Middle frontal gyrus (tissue), 1 donor: Measurements from ENCODE around the gene ZSCAN9.

Experiments used
- DNase-seq: peaks from one replicate; pipeline ENCODE4 v3.0.0-alpha.2; 2015; ENCODE audit warnings: low spot score; ENCODE audit errors: extremely low spot score

Gene ZSCAN9

GRCh38 chr6:28266962-28267694 lies 42.1 kb downstream of the ZSCAN9 start, which contains the start of gene ZSCAN26:
ZSCAN26 (plus strand) TSS chr6:28267143; CDS start chr6:28271920, 4,777 bp downstream.
- DNase-seq, result peak; percentile 81

- DNase-seq, result no peak
These were observed 42.6 kb downstream of the ZSCAN9 start for GRCh38 chr6:28267695-28268059.

DNA sequence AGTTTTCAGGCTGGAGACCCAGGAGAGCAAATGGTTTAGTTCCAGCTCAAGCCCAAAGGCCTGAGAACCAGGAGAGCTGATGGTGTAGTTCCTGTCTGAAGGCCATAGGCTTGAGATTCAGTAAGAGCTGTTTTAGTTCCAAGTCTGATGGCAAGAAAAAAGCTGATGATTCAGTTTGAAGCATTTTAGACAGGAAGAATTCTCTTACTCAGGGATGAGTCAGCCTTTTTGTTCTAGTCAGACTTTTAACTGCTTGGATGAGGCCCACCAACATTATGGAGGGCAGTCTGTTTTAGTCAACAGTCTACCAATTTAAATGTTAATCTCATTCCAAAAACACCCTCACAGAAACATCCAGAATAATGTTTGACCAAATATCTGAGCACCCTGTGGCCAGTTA lies 44.4 kb downstream of the ZSCAN9 start:
- DNase-seq, result no peak

GRCh38 chr6:28274888-28275287 lies 49.8 kb downstream of the ZSCAN9 start:
- no peak for DNase-seq

DNA sequence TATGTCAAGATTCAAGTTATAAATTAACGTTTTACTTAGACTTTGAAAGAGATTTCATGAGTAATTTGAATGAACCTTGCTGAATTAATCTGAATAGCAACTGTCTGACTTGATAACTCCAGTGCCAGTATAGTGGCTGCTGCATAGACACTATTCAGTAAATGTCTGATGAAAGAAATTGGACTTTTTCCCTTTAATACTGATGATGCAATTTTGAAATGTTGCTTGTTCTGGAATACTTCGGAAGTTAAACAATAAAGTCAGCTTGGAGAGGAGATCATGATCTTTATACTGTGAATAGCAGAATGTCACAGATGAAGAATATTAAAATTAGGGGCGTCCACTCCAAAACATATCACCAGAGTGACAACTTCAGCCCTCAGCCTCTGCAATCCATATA lies 52.7 kb downstream of the ZSCAN9 start:
- no peak for DNase-seq

DNA sequence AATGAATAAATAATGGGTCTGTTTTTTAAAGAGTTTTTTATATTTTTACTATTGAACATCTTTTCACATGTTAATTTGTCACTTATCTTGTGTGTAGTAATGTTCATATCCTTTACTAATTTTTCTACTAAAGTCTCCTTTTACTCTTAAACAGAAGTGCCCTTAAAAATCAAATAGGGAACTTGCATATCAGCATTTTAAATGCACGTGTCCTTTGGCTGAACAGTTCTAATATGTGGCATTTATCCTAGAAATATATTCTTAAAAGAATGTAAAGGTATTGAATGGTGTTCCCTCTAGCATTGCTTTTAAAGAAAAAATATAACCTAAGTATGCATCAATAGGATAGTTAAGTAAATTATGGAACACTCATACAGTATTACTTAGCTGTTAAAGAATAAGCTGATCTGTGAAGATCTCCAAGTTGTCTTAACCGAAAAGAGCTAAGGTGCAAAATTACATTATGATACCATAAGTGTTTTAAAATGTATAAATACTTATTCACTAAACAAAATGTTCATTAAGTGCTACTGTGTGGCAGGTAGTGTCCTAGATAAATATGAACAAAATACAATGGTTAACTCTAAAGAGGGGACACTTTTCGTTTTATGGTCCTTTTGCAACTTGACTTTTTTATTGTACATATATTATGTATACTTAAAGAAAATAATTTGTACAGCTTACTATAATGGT lies 55.7 kb downstream of the ZSCAN9 start:
- DNase-seq, result no peak

- peak; percentile 44 for DNase-seq
These were observed 56.4 kb downstream of the ZSCAN9 start, which contains the start of gene PGBD1 for GRCh38 chr6:28281288-28282064. PGBD1 (plus strand) TSS chr6:28281572; CDS start chr6:28283814, 2,242 bp downstream.

DNA sequence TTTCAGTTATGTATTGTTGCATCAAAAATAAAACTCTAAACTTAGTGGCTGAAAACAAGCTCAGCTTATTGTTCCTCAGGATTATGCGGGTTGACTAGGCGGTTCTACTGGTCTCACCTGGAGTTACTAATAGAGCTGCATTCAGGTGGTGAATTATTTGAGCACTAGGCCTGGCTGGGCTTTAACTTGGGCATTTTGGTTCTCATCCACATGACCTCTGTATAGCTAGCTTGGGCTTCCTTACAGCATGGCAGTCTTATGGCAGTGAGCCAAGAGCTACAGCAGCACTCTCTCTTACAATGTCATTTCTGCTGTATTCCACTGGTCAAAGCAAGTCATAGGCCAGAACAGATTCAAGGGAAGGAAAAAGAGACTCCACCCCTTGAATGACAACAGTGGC lies 57.9 kb downstream of the ZSCAN9 start:
- DNase-seq, result no peak
